ENCODE data around the gene IDI2.
A peak's percentile ranks its signal among the peaks of the same experiment; 100 is the strongest.

IDI2 gene

GRCh38 chr10:980468-981093, 45.1 kb downstream of the IDI2 start:
- no peak for TF ChIP-seq POLR2A (IDR thresholded peaks at IDR 0.05; ENCODE audit: low read depth, low read length)
- no peak for DNase-seq (ENCODE audit: insufficient read length, low spot score)
- FAIRE-seq: no peak

- TF ChIP-seq PAX5 (IDR thresholded peaks at IDR 0.05; ENCODE audit: insufficient read depth, low read length, severe bottlenecking): no peak
- no peak for TF ChIP-seq TAF1 (IDR thresholded peaks at IDR 0.05; ENCODE audit: low read depth, low read length)
- no peak for TF ChIP-seq POU2F2 (IDR thresholded peaks at IDR 0.05; ENCODE audit: low read depth, low read length)
- no peak for TF ChIP-seq SPI1 (IDR thresholded peaks at IDR 0.05; ENCODE audit: low read depth, low read length)
- DNase-seq (ENCODE audit: insufficient read length, low spot score) (no peak), FAIRE-seq (no peak)
Observed at GRCh38 chr10:978826-979421, 46.7 kb downstream of the IDI2 start.

GRCh38 chr10:976316-976715, 49.3 kb downstream of the IDI2 start:
- DNase-seq (ENCODE audit: insufficient read length, low spot score) (no peak), FAIRE-seq (peak; percentile 13)
- TF ChIP-seq SPI1 (IDR thresholded peaks at IDR 0.05; ENCODE audit: low read depth, low read length): no peak
- no peak for TF ChIP-seq POLR2A (IDR thresholded peaks at IDR 0.05; ENCODE audit: low read depth, low read length)
- TF ChIP-seq TAF1 (IDR thresholded peaks at IDR 0.05; ENCODE audit: low read depth, low read length): no peak
- no peak for TF ChIP-seq POU2F2 (IDR thresholded peaks at IDR 0.05; ENCODE audit: low read depth, low read length)
- TF ChIP-seq PAX5 (IDR thresholded peaks at IDR 0.05; ENCODE audit: insufficient read depth, low read length, severe bottlenecking): no peak
- TF ChIP-seq POLR2AphosphoS5 (IDR thresholded peaks at IDR 0.05; ENCODE audit: low read depth, low read length): no peak

GRCh38 chr10:974785-975074, 50.9 kb downstream of the IDI2 start:
- DNase-seq (ENCODE audit: insufficient read length, low spot score) (no peak), FAIRE-seq (no peak)
- no peak for TF ChIP-seq POU2F2 (IDR thresholded peaks at IDR 0.05; ENCODE audit: low read depth, low read length)
- no peak for TF ChIP-seq TAF1 (IDR thresholded peaks at IDR 0.05; ENCODE audit: low read depth, low read length)
- no peak for TF ChIP-seq PAX5 (IDR thresholded peaks at IDR 0.05; ENCODE audit: insufficient read depth, low read length, severe bottlenecking)

- FAIRE-seq (no peak), DNase-seq (ENCODE audit: insufficient read length, low spot score) (no peak)
- no peak for TF ChIP-seq PAX5 (IDR thresholded peaks at IDR 0.05; ENCODE audit: insufficient read depth, low read length, severe bottlenecking)
- TF ChIP-seq POU2F2 (IDR thresholded peaks at IDR 0.05; ENCODE audit: low read depth, low read length): no peak
- TF ChIP-seq SPI1 (IDR thresholded peaks at IDR 0.05; ENCODE audit: low read depth, low read length): no peak
- no peak for TF ChIP-seq POLR2A (IDR thresholded peaks at IDR 0.05; ENCODE audit: low read depth, low read length)
- no peak for TF ChIP-seq TAF1 (IDR thresholded peaks at IDR 0.05; ENCODE audit: low read depth, low read length)
- no peak for TF ChIP-seq POLR2AphosphoS5 (IDR thresholded peaks at IDR 0.05; ENCODE audit: low read depth, low read length)
Observed at GRCh38 chr10:974038-974784, 51.4 kb downstream of the IDI2 start.

GRCh38 chr10:972763-973162, 52.9 kb downstream of the IDI2 start:
- DNase-seq (ENCODE audit: insufficient read length, low spot score): no peak
- TF ChIP-seq TAF1 (IDR thresholded peaks at IDR 0.05; ENCODE audit: low read depth, low read length): no peak
- no peak for TF ChIP-seq POLR2AphosphoS5 (IDR thresholded peaks at IDR 0.05; ENCODE audit: low read depth, low read length)
- TF ChIP-seq POU2F2 (IDR thresholded peaks at IDR 0.05; ENCODE audit: low read depth, low read length): no peak
- TF ChIP-seq SPI1 (IDR thresholded peaks at IDR 0.05; ENCODE audit: low read depth, low read length): peak; percentile 73
- no peak for TF ChIP-seq PAX5 (IDR thresholded peaks at IDR 0.05; ENCODE audit: insufficient read depth, low read length, severe bottlenecking)
- FAIRE-seq: no peak

- no peak for FAIRE-seq
- TF ChIP-seq SPI1 (IDR thresholded peaks at IDR 0.05; ENCODE audit: low read depth, low read length) (no peak), POLR2AphosphoS5 (IDR thresholded peaks at IDR 0.05; ENCODE audit: low read depth, low read length) (no peak), PAX5 (IDR thresholded peaks at IDR 0.05; ENCODE audit: insufficient read depth, low read length, severe bottlenecking) (no peak), POU2F2 (IDR thresholded peaks at IDR 0.05; ENCODE audit: low read depth, low read length) (no peak), TAF1 (IDR thresholded peaks at IDR 0.05; ENCODE audit: low read depth, low read length) (no peak), POLR2A (IDR thresholded peaks at IDR 0.05; ENCODE audit: low read depth, low read length) (no peak)
- DNase-seq (ENCODE audit: insufficient read length, low spot score): no peak
Observed at GRCh38 chr10:971613-972012, 54.0 kb downstream of the IDI2 start.

- DNase-seq (ENCODE audit: insufficient read length, low spot score) (no peak), FAIRE-seq (no peak)
- TF ChIP-seq PAX5 (IDR thresholded peaks at IDR 0.05; ENCODE audit: insufficient read depth, low read length, severe bottlenecking) (no peak), POLR2AphosphoS5 (IDR thresholded peaks at IDR 0.05; ENCODE audit: low read depth, low read length) (no peak), TAF1 (IDR thresholded peaks at IDR 0.05; ENCODE audit: low read depth, low read length) (no peak), SPI1 (IDR thresholded peaks at IDR 0.05; ENCODE audit: low read depth, low read length) (no peak), POU2F2 (IDR thresholded peaks at IDR 0.05; ENCODE audit: low read depth, low read length) (no peak), POLR2A (IDR thresholded peaks at IDR 0.05; ENCODE audit: low read depth, low read length) (no peak)
Observed at GRCh38 chr10:971150-971542, 54.5 kb downstream of the IDI2 start.

GRCh38 chr10:970311-971149, 55.1 kb downstream of the IDI2 start:
- DNase-seq (ENCODE audit: insufficient read length, low spot score) (no peak), FAIRE-seq (no peak)
- no peak for TF ChIP-seq POLR2A (IDR thresholded peaks at IDR 0.05; ENCODE audit: low read depth, low read length)
- TF ChIP-seq POU2F2 (IDR thresholded peaks at IDR 0.05; ENCODE audit: low read depth, low read length): no peak
- TF ChIP-seq PAX5 (IDR thresholded peaks at IDR 0.05; ENCODE audit: insufficient read depth, low read length, severe bottlenecking): no peak
- no peak for TF ChIP-seq TAF1 (IDR thresholded peaks at IDR 0.05; ENCODE audit: low read depth, low read length)
- no peak for TF ChIP-seq POLR2AphosphoS5 (IDR thresholded peaks at IDR 0.05; ENCODE audit: low read depth, low read length)
- TF ChIP-seq SPI1 (IDR thresholded peaks at IDR 0.05; ENCODE audit: low read depth, low read length): no peak

Measured in GM12891 (cell line).